Ascending aorta (tissue), 2 donors: Measurements from ENCODE around the gene RABGAP1L. TPM values are rescaled to one million over a fixed set of nuclear protein-coding genes. Genes with fewer than 3 reads are reported as not detected.

Experiments
- DNase-seq, 2 donors: peaks; one replicate each; pipeline ENCODE4 v3.0.0-alpha.2; 2019; ENCODE audit warnings: low spot score in 2 of 2
- H3K27ac ChIP-seq, 2 donors: fragments of 200-600 bp; sonication (generic); one replicate each; pipeline ENCODE4 v1.5.1; 2016 to 2017; ENCODE audit warnings: mild to moderate bottlenecking in 1 of 2
- H3K27me3 ChIP-seq: fragments of 200-600 bp; sonication (generic); one replicate; pipeline ENCODE4 v1.5.1; 2017
- H3K36me3 ChIP-seq, 2 donors: fragments of 200-600 bp; sonication (generic); one replicate each; pipeline ENCODE4 v1.5.1; 2016
- H3K4me1 ChIP-seq, 2 donors: fragments of 200-600 bp; sonication (generic); one replicate each; pipeline ENCODE4 v1.5.1; 2016 to 2017; ENCODE audit warnings: mild to moderate bottlenecking in 1 of 2
- H3K4me3 ChIP-seq, 2 donors: fragments of 200-600 bp; sonication (generic); one replicate each; pipeline ENCODE4 v1.5.1; 2016 to 2017; ENCODE audit warnings: mild to moderate bottlenecking in 1 of 2
- H3K9me3 ChIP-seq, 2 donors: fragments of 200-600 bp; sonication (generic); one replicate each; pipeline ENCODE4 v1.5.1; 2016
- CTCF ChIP-seq, 3 experiments: fragments of 200-600 bp in 2 of 3; fragments of 450-650 bp in 1 of 3; sonication (generic) in 2 of 3; IDR thresholded peaks; one replicate each; pipeline ENCODE4 v1.5.1; 2016 to 2019; ENCODE audit warnings: antibody characterized with exemption in 3 of 3, mild to moderate bottlenecking in 1 of 3, moderate library complexity in 1 of 3
- intact Hi-C: fragments of 100-400 bp; cut with DNase I; formaldehyde crosslinking; loops from one replicate; pipeline ENCODE4 v1.15.1; 2023
- total RNA-seq: library from RNA; depleted of rRNA; stranded (reverse); fragments of >200 nt; gene quantifications from one replicate; pipeline ENCODE4 v1.1.0, GENCODE V29; 2016

The RABGAP1L gene
- total RNA-seq, 1 donor from 2014 or later = 48.4 TPM

- TF ChIP-seq CTCF (IDR thresholded peaks at IDR 0.05) = no peak
- Histone ChIP-seq H3K27me3 (no peaks in the 10 kb centered on the region), H3K4me1 (no peaks in the 10 kb centered on the region), H3K4me3 (peak overlapping the region; percentile 43 to 58), H3K27ac (peak overlapping the region; percentile 73 to 76), H3K36me3 (no peaks in the 10 kb centered on the region), H3K9me3 (no peaks in the 10 kb centered on the region)
- DNase-seq = no peak
- intact Hi-C loops = loop anchor here (10.0 kb wide), 1 partner anchor 835 kb away; the partner anchor contains the start of gene RABGAP1L
Measured at GRCh38 chr1:174989536-174990220, 830.4 kb downstream of the RABGAP1L start.

GRCh38 chr1:174990382-174990999 is 831.2 kb downstream of the RABGAP1L start:
- H3K27ac ChIP-seq = peak overlapping the region; percentile 73 to 76

GRCh38 chr1:174991473-174991872 is 832.2 kb downstream of the RABGAP1L start:
- Histone ChIP-seq H3K9me3 (no peaks in the 10 kb centered on the region), H3K36me3 (no peaks in the 10 kb centered on the region), H3K4me1 (no peaks in the 10 kb centered on the region), H3K4me3 (no peak overlapping the region), H3K27me3 (no peaks in the 10 kb centered on the region), H3K27ac (no peak overlapping the region)
- intact Hi-C loops = loop anchor here (10.0 kb wide), 1 partner anchor 837 kb away; the partner anchor contains the start of gene RABGAP1L
- DNase-seq = no peak
- TF ChIP-seq CTCF (IDR thresholded peaks at IDR 0.05) = no peak

More at GRCh38 chr1:174990382-174990999, 831.2 kb downstream of the RABGAP1L start:
- H3K4me1 ChIP-seq = no peaks in the 10 kb centered on the region
- no peak for TF ChIP-seq CTCF (IDR thresholded peaks at IDR 0.05)
- no peaks in the 10 kb centered on the region for H3K36me3 ChIP-seq
- H3K27me3 ChIP-seq = no peaks in the 10 kb centered on the region
- no peak for DNase-seq
- intact Hi-C loops = loop anchor here (10.0 kb wide), 1 partner anchor 836 kb away; the partner anchor contains the start of gene RABGAP1L
- H3K4me3 ChIP-seq = peak overlapping the region; percentile 43 to 58
- no peaks in the 10 kb centered on the region for H3K9me3 ChIP-seq

GRCh38 chr1:174995121-174995520 is 835.8 kb downstream of the RABGAP1L start:
- DNase-seq = no peak
- H3K27ac ChIP-seq = no peak overlapping the region
- H3K27me3 ChIP-seq = no peaks in the 10 kb centered on the region
- intact Hi-C loops = loop anchor here (5.0 to 10.0 kb wide), 2 partner anchors 840 to 973 kb away; partner anchors contain the start of genes RABGAP1L and RC3H1
- TF ChIP-seq CTCF (IDR thresholded peaks at IDR 0.05) = no peak
- H3K4me3 ChIP-seq = no peak overlapping the region
- peaks cover 0 to 4% of the 10 kb centered on the region in 2 donors for H3K4me1 ChIP-seq
- H3K9me3 ChIP-seq = no peaks in the 10 kb centered on the region
- no peaks in the 10 kb centered on the region for H3K36me3 ChIP-seq

GRCh38 chr1:174995916-174996315 is 836.6 kb downstream of the RABGAP1L start:
- Histone ChIP-seq H3K27ac (no peak overlapping the region), H3K4me1 (peaks cover 0 to 7% of the 10 kb centered on the region in 2 donors), H3K4me3 (no peak overlapping the region), H3K36me3 (no peaks in the 10 kb centered on the region), H3K9me3 (no peaks in the 10 kb centered on the region), H3K27me3 (no peaks in the 10 kb centered on the region)
- intact Hi-C loops = loop anchor here (5.0 to 10.0 kb wide), 2 partner anchors 841 to 974 kb away; partner anchors contain the start of genes RABGAP1L and RC3H1
- no peak for DNase-seq
- no peak for TF ChIP-seq CTCF (IDR thresholded peaks at IDR 0.05)
